B cell (primary cell): ENCODE measurements around the gene SFMBT2. TPM values are rescaled to one million over a fixed set of nuclear protein-coding genes. Genes with fewer than 3 reads are reported as not detected.

Experiments
- ATAC-seq: fragments of 200-7000 bp; cut with Tn5 transposase; one replicate; pipeline ENCODE4 v1.10.0; 2021; ENCODE audit warnings: low read depth, mild to moderate bottlenecking, moderate number of reproducible peaks, moderate library complexity
- CTCF ChIA-PET: fragments of 350-600 bp; sonication (Branson Sonifier 250); formaldehyde crosslinking; loops from one replicate; lab custom pipeline; 2021; ENCODE audit warnings: antibody characterized with exemption, inconsistent platforms; lab: Charles Lee
- POLR2A ChIA-PET: fragments of 350-600 bp; sonication (Branson Sonifier 250); formaldehyde crosslinking; loops from one replicate; lab custom pipeline; 2021; ENCODE audit warnings: antibody characterized with exemption; lab: Charles Lee
- DNase-seq: peaks from one replicate; pipeline ENCODE4 v3.0.0; 2013
- H2AFZ ChIP-seq: 2 replicates; pipeline ENCODE4 v1.6.1; 2012; ENCODE audit warnings: mild to moderate bottlenecking, low read depth, low read length; ENCODE audit not compliant: insufficient read depth, poor library complexity, severe bottlenecking
- H3K27ac ChIP-seq, 2 donors: 1 replicate in 1 of 2; 2 replicates in 1 of 2; pipeline ENCODE4 v1.5.1; 2012 to 2013; ENCODE audit warnings: low read length in 2 of 2, mild to moderate bottlenecking in 2 of 2, moderate library complexity in 1 of 2
- H3K27me3 ChIP-seq, 4 experiments: fragments of 200-600 bp in 1 of 4; sonication (generic) in 1 of 4; replicated peaks in 1 of 4; 1 replicate in 2 of 4; 2 replicates in 2 of 4; pipeline versions ENCODE4 v1.6.1 to v1.7.0; 2013 to 2016; ENCODE audit warnings: low read length in 3 of 4, mild to moderate bottlenecking in 2 of 4, mixed read lengths in 1 of 4, moderate library complexity in 1 of 4; ENCODE audit not compliant: insufficient read depth in 4 of 4, control insufficient read depth in 3 of 4; ENCODE audit errors: control extremely low read depth in 1 of 4
- H3K36me3 ChIP-seq, 2 experiments: replicated peaks in 1 of 2; 1 replicate in 1 of 2; 2 replicates in 1 of 2; pipeline versions ENCODE4 v1.6.1 to v1.7.1; 2013; ENCODE audit warnings: low read length in 1 of 2; ENCODE audit not compliant: insufficient read depth in 2 of 2, control insufficient read depth in 1 of 2; ENCODE audit errors: control extremely low read depth in 1 of 2, extremely low read depth in 1 of 2
- H3K4me1 ChIP-seq, 2 donors: fragments of 200-600 bp in 1 of 2; sonication (generic) in 1 of 2; 1 replicate in 1 of 2; 2 replicates in 1 of 2; pipeline versions ENCODE4 v1.5.1 to v1.6.1; 2013 to 2017; ENCODE audit warnings: low read length in 2 of 2; ENCODE audit not compliant: control insufficient read depth in 2 of 2, insufficient read depth in 2 of 2
- H3K4me2 ChIP-seq: replicated peaks from 2 replicates; pipeline ENCODE3; 2012; ENCODE audit warnings: mild to moderate bottlenecking, low read depth, low read length; ENCODE audit not compliant: poor library complexity, severe bottlenecking
- H3K4me3 ChIP-seq, 5 experiments: fragments of 200-600 bp in 1 of 5; sonication (generic) in 1 of 5; 1 replicate in 3 of 5; 2 replicates in 2 of 5; pipeline versions ENCODE4 v1.5.1 to v1.7.0; 2011 to 2016; ENCODE audit warnings: low read length in 4 of 5, mild to moderate bottlenecking in 4 of 5, low read depth in 2 of 5, control low read depth in 1 of 5, moderate library complexity in 1 of 5; ENCODE audit not compliant: insufficient read depth in 1 of 5; ENCODE audit errors: control extremely low read depth in 1 of 5, extremely low read depth in 1 of 5
- H3K79me2 ChIP-seq: fragments of 200-600 bp; sonication (generic); one replicate; pipeline ENCODE4 v1.6.0; 2016; ENCODE audit warnings: low read length; ENCODE audit not compliant: control insufficient read depth, insufficient read depth
- H3K9ac ChIP-seq: fragments of 200-600 bp; sonication (generic); 2 replicates; pipeline ENCODE4 v1.6.1; 2017; ENCODE audit warnings: mild to moderate bottlenecking, low read length, moderate library complexity
- H3K9me3 ChIP-seq, 3 donors: one replicate each; pipeline versions ENCODE4 v1.6.1 to v1.7.1; 2013; ENCODE audit warnings: low read length in 2 of 3; ENCODE audit not compliant: control insufficient read depth in 2 of 3, insufficient read depth in 1 of 3; ENCODE audit errors: control extremely low read depth in 1 of 3
- H4K20me1 ChIP-seq: 2 replicates; pipeline ENCODE4 v1.6.0; 2012; ENCODE audit warnings: mild to moderate bottlenecking, low read length; ENCODE audit not compliant: insufficient read depth, control insufficient read depth, poor library complexity, severe bottlenecking
- H3K27ac Mint-ChIP-seq: one replicate; pipeline ENCODE4 v1.8.0; 2021; ENCODE audit warnings: mixed read lengths
- H3K27me3 Mint-ChIP-seq: one replicate; pipeline ENCODE4 v1.8.0; 2021; ENCODE audit warnings: mixed read lengths
- H3K4me1 Mint-ChIP-seq: one replicate; pipeline ENCODE4 v1.8.0; 2021; ENCODE audit warnings: mixed read lengths
- H3K4me3 Mint-ChIP-seq: one replicate; pipeline ENCODE4 v1.8.0; 2021; ENCODE audit warnings: mixed read lengths
- H3K9me3 Mint-ChIP-seq: one replicate; pipeline ENCODE4 v1.8.0; 2022; ENCODE audit warnings: mixed read lengths; ENCODE audit not compliant: insufficient read depth
- EZH2 ChIP-seq: IDR thresholded peaks from 2 replicates; pipeline ENCODE4 v1.6.1; 2012; ENCODE audit warnings: borderline replicate concordance, low read depth, mild to moderate bottlenecking, moderate library complexity, low read length; ENCODE audit not compliant: insufficient read depth, poor library complexity, severe bottlenecking
- WGBS: methylation state at CpG from one replicate; pipeline ENCODE4 v1.1.5; 2013; ENCODE audit warnings: missing lambda C conversion rate; ENCODE audit not compliant: insufficient coverage; 5-methylcytosine and 5-hydroxymethylcytosine counted together
- intact Hi-C: fragments of 100-400 bp; cut with micrococcal nuclease; formaldehyde crosslinking; loops from one replicate; pipeline ENCODE4 v1.10.0; 2022
- polyA plus RNA-seq: library from polyadenylated mRNA; depleted of rRNA; stranded (reverse); fragments of >200 nt; gene quantifications from 2 replicates; pipeline ENCODE4 v1.2.3, GENCODE V29; 2012
- total RNA-seq, 2 donors: library from RNA; stranded (reverse); fragments of 120-200 nt in 1 of 2; gene quantifications; 1 replicate in 1 of 2; 2 replicates in 1 of 2; pipeline versions ENCODE4 v1.2.3 to v1.2.4, GENCODE V29; 2013 to 2022
- TF ChIP-seq, protein P1 (sequence below): fragments of 200-600 bp; IDR thresholded peaks from one replicate; pipeline ENCODE4 v1.8.0; 2022; ENCODE audit warnings: antibody characterized with exemption, mild to moderate bottlenecking

SFMBT2 gene
- total and polyA plus RNA-seq, 2 donors (not counting 1 experiment from before 2014, with no cell fraction given) = 2.3 to 24.0 TPM

DNA sequence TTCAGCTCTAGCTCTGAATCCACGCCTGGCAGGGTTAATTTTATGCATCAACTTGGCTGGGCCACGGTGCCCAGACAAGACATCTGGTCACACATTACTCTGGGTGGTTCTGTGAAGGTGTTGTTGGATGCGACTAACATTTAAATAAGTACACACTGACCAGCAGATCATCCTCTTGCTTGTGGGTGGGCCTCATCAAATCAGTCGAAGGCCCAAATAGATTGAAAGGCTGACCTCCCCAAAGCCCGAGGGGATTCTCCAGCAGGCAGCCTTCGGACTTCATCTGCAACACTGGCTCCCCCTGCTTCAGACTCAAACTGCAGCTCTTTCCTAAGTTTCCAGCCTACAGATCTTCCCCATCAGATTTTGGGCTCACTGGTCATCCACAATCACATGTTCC is 53.6 kb downstream of the SFMBT2 start:
- Mint-ChIP-seq H3K27ac (no peak overlapping the region), H3K9me3 (peaks cover 3% of the 10 kb centered on the region), H3K27me3 (no peaks in the 10 kb centered on the region), H3K4me1 (no peaks in the 10 kb centered on the region), H3K4me3 (no peak overlapping the region)
- DNase-seq = no peak
- POLR2A ChIA-PET = no interaction called here
- no peak for ATAC-seq
- no peak overlapping the region for H3K9ac ChIP-seq
- H3K4me3 ChIP-seq = no peak overlapping the region
- H3K27me3 ChIP-seq = no peaks in the 10 kb centered on the region
- no peak overlapping the region for H2AFZ ChIP-seq
- no peaks in the 10 kb centered on the region for H4K20me1 ChIP-seq
- no peak overlapping the region for H3K4me2 ChIP-seq
- peaks cover 0 to 3% of the 10 kb centered on the region in 2 experiments for H3K36me3 ChIP-seq
- no peak overlapping the region for H3K27ac ChIP-seq
- peaks cover 32% of the 10 kb centered on the region for H3K79me2 ChIP-seq
- WGBS = 83% methylated on average over 4 of the region's 6 CpGs
- H3K9me3 ChIP-seq = peaks cover 0 to 22% (median 3%) of the 10 kb centered on the region in 3 donors
- intact Hi-C loops = no loop called here
- H3K4me1 ChIP-seq = no peaks in the 10 kb centered on the region
- CTCF ChIA-PET = no interaction called here
- TF ChIP-seq, protein P1, sequence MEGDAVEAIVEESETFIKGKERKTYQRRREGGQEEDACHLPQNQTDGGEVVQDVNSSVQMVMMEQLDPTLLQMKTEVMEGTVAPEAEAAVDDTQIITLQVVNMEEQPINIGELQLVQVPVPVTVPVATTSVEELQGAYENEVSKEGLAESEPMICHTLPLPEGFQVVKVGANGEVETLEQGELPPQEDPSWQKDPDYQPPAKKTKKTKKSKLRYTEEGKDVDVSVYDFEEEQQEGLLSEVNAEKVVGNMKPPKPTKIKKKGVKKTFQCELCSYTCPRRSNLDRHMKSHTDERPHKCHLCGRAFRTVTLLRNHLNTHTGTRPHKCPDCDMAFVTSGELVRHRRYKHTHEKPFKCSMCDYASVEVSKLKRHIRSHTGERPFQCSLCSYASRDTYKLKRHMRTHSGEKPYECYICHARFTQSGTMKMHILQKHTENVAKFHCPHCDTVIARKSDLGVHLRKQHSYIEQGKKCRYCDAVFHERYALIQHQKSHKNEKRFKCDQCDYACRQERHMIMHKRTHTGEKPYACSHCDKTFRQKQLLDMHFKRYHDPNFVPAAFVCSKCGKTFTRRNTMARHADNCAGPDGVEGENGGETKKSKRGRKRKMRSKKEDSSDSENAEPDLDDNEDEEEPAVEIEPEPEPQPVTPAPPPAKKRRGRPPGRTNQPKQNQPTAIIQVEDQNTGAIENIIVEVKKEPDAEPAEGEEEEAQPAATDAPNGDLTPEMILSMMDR = no peak
- TF ChIP-seq EZH2 = no peak

DNA sequence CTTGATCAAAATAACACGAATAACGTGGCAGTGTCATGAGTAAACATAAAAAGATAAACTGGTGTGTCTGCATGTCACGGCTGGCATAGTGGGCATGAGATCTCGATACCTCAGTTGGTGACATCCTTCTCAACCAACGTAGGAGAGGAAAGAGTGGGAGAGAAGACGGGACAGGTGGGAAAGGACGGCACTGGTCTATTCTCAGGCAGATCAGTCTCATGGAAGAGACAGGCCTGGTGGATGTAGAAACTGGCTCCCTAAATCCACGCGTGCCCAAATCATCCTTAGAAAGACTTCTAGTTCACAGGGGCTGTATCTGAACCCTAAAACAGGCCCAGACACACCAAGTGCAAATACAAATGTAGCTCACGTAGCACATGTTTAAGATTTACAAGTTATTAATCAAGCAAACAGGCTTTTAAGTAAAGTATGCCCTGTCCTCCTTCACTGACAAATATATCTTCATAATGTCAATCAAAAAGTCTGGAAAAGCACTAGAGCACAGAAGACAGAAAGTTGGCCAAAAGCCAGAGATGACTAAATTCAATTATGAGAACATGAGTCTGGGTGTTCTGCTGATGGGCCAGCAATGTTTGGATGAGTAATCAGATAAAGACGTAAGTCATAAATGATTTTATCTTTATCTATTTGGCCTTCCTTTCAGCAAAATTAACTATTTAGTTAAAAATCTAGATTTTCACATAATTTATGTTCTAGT is 56.3 kb downstream of the SFMBT2 start:
- TF ChIP-seq EZH2 = no peak
- TF ChIP-seq, protein P1 = no peak
- Mint-ChIP-seq H3K27ac (no peak overlapping the region), H3K27me3 (no peaks in the 10 kb centered on the region), H3K4me3 (no peak overlapping the region), H3K4me1 (no peaks in the 10 kb centered on the region), H3K9me3 (peaks cover 4% of the 10 kb centered on the region)
- no peaks in the 10 kb centered on the region for H3K27me3 ChIP-seq
- no peak overlapping the region for H3K9ac ChIP-seq
- no peaks in the 10 kb centered on the region for H3K4me1 ChIP-seq
- ChIA-PET CTCF (no interaction called here), POLR2A (no interaction called here)
- no peak for ATAC-seq
- intact Hi-C loops = no loop called here
- no peak for DNase-seq
- peaks cover 0 to 3% of the 10 kb centered on the region in 2 experiments for H3K36me3 ChIP-seq
- H3K4me3 ChIP-seq = no peak overlapping the region
- H2AFZ ChIP-seq = no peak overlapping the region
- H3K4me2 ChIP-seq = no peak overlapping the region
- H3K27ac ChIP-seq = no peak overlapping the region
- H3K79me2 ChIP-seq = peaks cover 43% of the 10 kb centered on the region
- no peaks in the 10 kb centered on the region for H4K20me1 ChIP-seq
- WGBS = 98% methylated on average over 6 of the region's 11 CpGs
- H3K9me3 ChIP-seq = peaks cover 0 to 22% (median 0%) of the 10 kb centered on the region in 3 donors
